A673 (cell line): ENCODE data around the gene UBE2E1.

Source experiments
- CTCF ChIP-seq: fragments of 300-800, 200-600 bp; sonication (generic); conservative IDR thresholded peaks from 2 replicates; pipeline ENCODE4 v1.5.1; 2017; ENCODE audit warnings: low read depth, mild to moderate bottlenecking, antibody characterized with exemption, low read length, moderate library complexity, mixed read lengths
- EZH2 ChIP-seq: fragments of 200-600 bp; sonication (generic); IDR thresholded peaks from 2 replicates; pipeline ENCODE4 v1.6.1; 2017; ENCODE audit warnings: borderline replicate concordance, low read depth, mild to moderate bottlenecking, mixed read lengths, antibody characterized with exemption, low read length; ENCODE audit not compliant: poor library complexity, severe bottlenecking

GRCh38 chr3:23928524-23928923 is 122.8 kb downstream of the UBE2E1 start:
- TF ChIP-seq CTCF (no peak), EZH2 (no peak)
